IMR-90 (cell line): ENCODE measurements around the gene TPSG1. TPM values are rescaled to one million over a fixed set of nuclear protein-coding genes. Genes with fewer than 3 reads are reported as not detected.
"Not testable (repeated sequence)": the region's sequence is repeated elsewhere in the genome, so short reads cannot be mapped to it uniquely, and the experiment has no call there.

Experiments used
- ATAC-seq: fragments of 200-7000 bp; cut with Tn5 transposase; 2 replicates; pipeline ENCODE4 v1.9.1; 2020; ENCODE audit warnings: low read depth, mild to moderate bottlenecking, moderate library complexity
- BruUV-seq: library from RNA; stranded (reverse); fragments of 400-500 nt; replicated peaks from 2 replicates; lab custom pipeline; 2021; lab: Mats Ljungman, UMichigan
- CTCF ChIA-PET: fragments of 300-600 bp; formaldehyde crosslinking; extraction: SDS; loops from one replicate; lab custom pipeline; 2021; ENCODE audit warnings: antibody characterized with exemption; lab: Yijun Ruan, JAX
- POLR2A ChIA-PET: fragments of 300-600 bp; sonication (Branson Sonifier 250); formaldehyde crosslinking; loops from one replicate; lab custom pipeline; 2022; ENCODE audit warnings: antibody characterized with exemption; ENCODE audit not compliant: unreplicated experiment; lab: Charles Lee
- DNase-seq: peaks from one replicate; pipeline ENCODE4 v3.0.0; 2013
- H2AFZ ChIP-seq: replicated peaks from 2 replicates; pipeline ENCODE3; 2013; ENCODE audit warnings: low read length, mild to moderate bottlenecking; ENCODE audit not compliant: poor library complexity
- H2AK5ac ChIP-seq: 2 replicates; pipeline ENCODE4 v1.6.1; 2013; ENCODE audit warnings: low read depth, low read length, inconsistent platforms
- H2AK9ac ChIP-seq: replicated peaks from 2 replicates; pipeline ENCODE3; 2013; ENCODE audit warnings: mild to moderate bottlenecking, low read depth, low read length, moderate library complexity; ENCODE audit not compliant: poor library complexity
- H2BK120ac ChIP-seq: 2 replicates; pipeline ENCODE4 v1.6.1; 2013; ENCODE audit warnings: low read depth, low read length, inconsistent platforms
- H2BK15ac ChIP-seq: 3 replicates; pipeline ENCODE4 v1.6.1; 2013; ENCODE audit warnings: low read depth, low read length, inconsistent platforms
- H2BK20ac ChIP-seq: 2 replicates; pipeline ENCODE4 v1.6.1; 2013; ENCODE audit warnings: low read depth, mild to moderate bottlenecking, inconsistent platforms, low read length, moderate library complexity
- H2BK5ac ChIP-seq: 2 replicates; pipeline ENCODE4 v1.6.1; 2013; ENCODE audit warnings: mild to moderate bottlenecking, low read depth, low read length, inconsistent platforms; ENCODE audit not compliant: poor library complexity, severe bottlenecking
- H3K14ac ChIP-seq: replicated peaks from 2 replicates; pipeline ENCODE4 v1.6.1; 2013; ENCODE audit warnings: low read depth, low read length, inconsistent platforms
- H3K18ac ChIP-seq: 2 replicates; pipeline ENCODE4 v1.6.1; 2013; ENCODE audit warnings: low read depth, low read length, control low read depth
- H3K23ac ChIP-seq: 2 replicates; pipeline ENCODE4 v1.6.1; 2013; ENCODE audit warnings: low read depth, low read length, inconsistent platforms
- H3K27ac ChIP-seq: 2 replicates; pipeline ENCODE4 v1.5.1; 2013; ENCODE audit warnings: mild to moderate bottlenecking, control low read depth, low read length; ENCODE audit not compliant: insufficient read depth
- H3K27me3 ChIP-seq: 2 replicates; pipeline ENCODE4 v1.6.1; 2013; ENCODE audit warnings: low read length; ENCODE audit not compliant: control insufficient read depth, insufficient read depth
- H3K36me3 ChIP-seq: 2 replicates; pipeline ENCODE4 v1.6.1; 2013; ENCODE audit warnings: low read length, mixed read lengths; ENCODE audit not compliant: control insufficient read depth, insufficient read depth
- H3K4ac ChIP-seq: 2 replicates; pipeline ENCODE4 v1.6.1; 2013; ENCODE audit warnings: low read depth, low read length, inconsistent platforms
- H3K4me1 ChIP-seq: 2 replicates; pipeline ENCODE4 v1.6.1; 2013; ENCODE audit warnings: low read length, mixed read lengths; ENCODE audit not compliant: control insufficient read depth, insufficient read depth
- H3K4me2 ChIP-seq: 2 replicates; pipeline ENCODE4 v1.6.1; 2013; ENCODE audit warnings: low read depth, mild to moderate bottlenecking, control low read depth, low read length, moderate library complexity
- H3K4me3 ChIP-seq: 2 replicates; pipeline ENCODE4 v1.5.1; 2013; ENCODE audit warnings: low read depth, mild to moderate bottlenecking, control low read depth, low read length, moderate library complexity; ENCODE audit not compliant: insufficient read depth
- H3K56ac ChIP-seq: 2 replicates; pipeline ENCODE4 v1.6.1; 2013; ENCODE audit warnings: low read length, inconsistent platforms; ENCODE audit not compliant: insufficient read depth; ENCODE audit errors: extremely low read depth
- H3K79me1 ChIP-seq, 2 experiments: 2 replicates each; pipeline ENCODE4 v1.6.1; 2013; ENCODE audit warnings: low read length in 2 of 2, inconsistent platforms in 1 of 2, low read depth in 1 of 2
- H3K9ac ChIP-seq: 2 replicates; pipeline ENCODE4 v1.6.1; 2013; ENCODE audit warnings: low read depth, low read length, control low read depth
- H3K9me1 ChIP-seq: 2 replicates; pipeline ENCODE4 v1.6.1; 2013; ENCODE audit warnings: low read length, inconsistent platforms; ENCODE audit not compliant: insufficient read depth
- H3K9me3 ChIP-seq: 2 replicates; pipeline ENCODE4 v1.6.1; 2013; ENCODE audit warnings: low read length; ENCODE audit not compliant: control insufficient read depth, insufficient read depth
- H4K20me1 ChIP-seq: 2 replicates; pipeline ENCODE4 v1.6.1; 2013; ENCODE audit warnings: low read length, inconsistent platforms; ENCODE audit not compliant: insufficient read depth
- H4K5ac ChIP-seq: 2 replicates; pipeline ENCODE4 v1.6.1; 2013; ENCODE audit warnings: mild to moderate bottlenecking, low read depth, low read length, control low read depth
- H4K8ac ChIP-seq, 2 experiments: 2 replicates each; pipeline ENCODE4 v1.6.1; 2013; ENCODE audit warnings: low read depth in 2 of 2, low read length in 2 of 2, control low read depth in 1 of 2, inconsistent platforms in 1 of 2
- H4K91ac ChIP-seq: 2 replicates; pipeline ENCODE4 v1.6.1; 2013; ENCODE audit warnings: low read depth, low read length, inconsistent platforms; ENCODE audit not compliant: insufficient read depth
- WGBS, 2 experiments: methylation state at CpG; one replicate each; pipeline versions ENCODE4 v1.1.5 to v1.1.7; 2013; ENCODE audit warnings: missing lambda C conversion rate in 2 of 2; ENCODE audit not compliant: insufficient read length in 1 of 2; ENCODE audit errors: extremely low coverage in 2 of 2; 5-methylcytosine and 5-hydroxymethylcytosine counted together
- dilution Hi-C: fragments of 300-500 bp; cut with HindIII; formaldehyde crosslinking; loops from one replicate; pipeline ENCODE4 v1.14.3; 2018; ENCODE audit warnings: low sequenced_read_pairs; ENCODE audit not compliant: unreplicated experiment
- in situ Hi-C: fragments of 300-500 bp; cut with MboI; formaldehyde crosslinking; loops from 3 replicates; pipeline ENCODE4 v1.14.3; 2019; ENCODE audit warnings: low sequenced_read_pairs, inconsistent platforms, mixed read lengths
- intact Hi-C: fragments of 100-400 bp; cut with micrococcal nuclease; formaldehyde crosslinking; loops from 2 replicates; pipeline ENCODE4 v1.10.0; 2022
- polyA plus RNA-seq, 3 experiments: library from polyadenylated mRNA; depleted of rRNA; stranded (reverse); fragments of >200 nt; gene quantifications; 2 replicates each; pipeline ENCODE4 v1.2.3, GENCODE V29; 2012; ENCODE audit warnings: low replicate concordance in 1 of 3
- total RNA-seq: library from RNA; depleted of rRNA; stranded (reverse); fragments of >200 nt; gene quantifications from 2 replicates; pipeline ENCODE4 v1.2.3, GENCODE V29; 2012

The TPSG1 gene
- total and polyA plus RNA-seq, 2 of the 4 experiments (the other 2 are of a cell fraction) = not detected

DNA sequence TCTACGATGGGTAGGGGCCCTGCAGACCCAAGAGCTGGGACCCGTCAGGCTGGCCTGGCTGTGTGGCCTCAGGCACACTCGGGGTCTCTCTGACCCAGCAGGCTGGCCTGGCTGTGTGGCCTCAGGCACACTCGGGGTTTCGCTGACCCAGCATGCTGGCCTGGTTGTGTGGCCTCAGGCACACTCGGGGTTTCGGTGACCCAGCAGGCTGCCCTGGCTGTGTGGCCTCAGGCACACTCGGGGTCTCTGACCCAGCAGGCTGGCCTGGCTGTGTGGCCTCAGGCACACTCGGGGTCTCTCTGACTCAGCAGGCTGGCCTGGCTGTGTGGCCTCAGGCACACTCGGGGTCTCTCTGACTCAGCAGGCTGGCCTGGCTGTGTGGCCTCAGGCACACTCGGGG lies 34.3 kb downstream of the TPSG1 start:
- not testable (repeated sequence) for DNase-seq, H3K4ac ChIP-seq, H2BK120ac ChIP-seq

More for the DNA sequence above, 34.3 kb downstream of the TPSG1 start:
- dilution Hi-C loops, in situ Hi-C loops, H3K4me2 ChIP-seq, H3K27ac ChIP-seq, H3K14ac ChIP-seq, H3K36me3 ChIP-seq, H3K79me1 ChIP-seq, intact Hi-C loops, H2AFZ ChIP-seq, H3K9me1 ChIP-seq, H3K23ac ChIP-seq, H3K4me3 ChIP-seq, BruUV-seq, H3K9me3 ChIP-seq, H2BK20ac ChIP-seq, H2BK5ac ChIP-seq, H3K56ac ChIP-seq, H4K8ac ChIP-seq, H3K9ac ChIP-seq, H4K5ac ChIP-seq, H4K91ac ChIP-seq, H3K27me3 ChIP-seq, ATAC-seq, H2AK5ac ChIP-seq, CTCF ChIA-PET, H3K18ac ChIP-seq, H2BK15ac ChIP-seq, H2AK9ac ChIP-seq, POLR2A ChIA-PET, H3K4me1 ChIP-seq: not testable (repeated sequence)
- WGBS, 2 experiments = no CpG with 5 or more reads among the region's 11 CpGs
- peaks cover 14% of the 10 kb centered on the region for H4K20me1 ChIP-seq
